ENCODE data around the gene DCLK1. TPM values are rescaled to one million over a fixed set of nuclear protein-coding genes. Genes with fewer than 3 reads are reported as not detected.

DCLK1 gene
- total RNA-seq, 1 experiment from 2014 or later, result 36.2 TPM

DNA sequence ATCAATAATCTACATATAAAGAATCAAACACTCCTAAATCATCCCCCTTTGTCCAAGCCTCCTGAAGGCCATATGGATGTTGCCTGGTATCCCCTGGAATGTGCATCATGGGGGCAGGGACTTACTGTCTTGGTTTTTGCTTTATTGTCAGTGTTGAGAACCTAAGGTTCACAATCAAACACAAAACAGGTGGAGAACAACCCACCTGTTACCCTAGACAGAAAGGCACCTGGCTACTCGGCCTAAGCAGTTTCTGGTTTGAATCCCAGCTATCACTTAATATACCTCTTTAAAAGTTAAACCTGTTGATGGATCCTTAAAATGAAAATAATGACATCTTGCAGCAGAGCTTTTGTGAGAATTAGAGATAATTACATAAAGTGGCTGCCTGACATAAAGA, 68.9 kb downstream of the DCLK1 start:
- no peak overlapping the region for H4K91ac ChIP-seq (ENCODE audit: insufficient read length, low read depth, low read length)
- H3K18ac ChIP-seq (ENCODE audit: insufficient read length, low read depth, low read length), result no peak overlapping the region
- no peak overlapping the region for H2AFZ ChIP-seq (ENCODE audit: low read length)
- no peak overlapping the region for H2AK5ac ChIP-seq (ENCODE audit: insufficient read length, low read length)
- no peak overlapping the region for H3K23ac ChIP-seq (ENCODE audit: insufficient read length, low read depth, low read length)
- H3K79me2 ChIP-seq (ENCODE audit: insufficient read depth, low read length), result no peaks in the 10 kb centered on the region
- H3K9me3 ChIP-seq (ENCODE audit: control insufficient read depth, low read depth, low read length), result no peaks in the 10 kb centered on the region
- H3K27me3 ChIP-seq (ENCODE audit: insufficient read depth, low read length), result no peaks in the 10 kb centered on the region
- no peak overlapping the region for H3K4me2 ChIP-seq (ENCODE audit: insufficient read depth, insufficient read length, low read length)
- H4K8ac ChIP-seq (replicated peaks; ENCODE audit: insufficient read length, low read depth, low read length), result no peak overlapping the region
- no peak overlapping the region for H3K4ac ChIP-seq (ENCODE audit: low read depth, low read length)
- H3K4me1 ChIP-seq (ENCODE audit: insufficient read depth, low read length), result no peaks in the 10 kb centered on the region
- no peak overlapping the region for H3K27ac ChIP-seq (ENCODE audit: insufficient read length, low read depth, low read length)
- no peaks in the 10 kb centered on the region for H3K79me1 ChIP-seq (ENCODE audit: insufficient read depth, low read depth, low read length, poor library complexity, severe bottlenecking)
- peaks cover 0 to 4% (median 3%) of the 10 kb centered on the region in 3 experiments; a peak in 3 of 7 replicates for H3K36me3 Mint-ChIP-seq (ENCODE audit: insufficient read depth in 1 of 3, low read depth in 3 of 3)
- no peak overlapping the region for H2BK120ac ChIP-seq (ENCODE audit: low read depth, low read length, poor library complexity, severe bottlenecking)
- WGBS (ENCODE audit: extremely low coverage, insufficient read length, low lambda C conversion rate), result no CpG with 5 or more reads among the region's 1 CpG
- H4K20me1 ChIP-seq (ENCODE audit: control insufficient read depth, insufficient read depth, insufficient read length), result no peaks in the 10 kb centered on the region
- H4K5ac ChIP-seq (ENCODE audit: insufficient read length, low read depth, low read length), result no peak overlapping the region
- H3K27ac Mint-ChIP-seq, result no peak overlapping the region
- no peaks in the 10 kb centered on the region for H3K27me3 Mint-ChIP-seq (ENCODE audit: low read depth)
- no peak overlapping the region for H3K14ac ChIP-seq (ENCODE audit: insufficient read depth, low read length)
- H3K9me3 Mint-ChIP-seq, result no peaks in the 10 kb centered on the region; a peak in 1 of 5 replicates
- H3K23me2 ChIP-seq (ENCODE audit: insufficient read length, low read depth, low read length, poor library complexity, severe bottlenecking), result no peaks in the 10 kb centered on the region
- no peak overlapping the region for H2BK15ac ChIP-seq (ENCODE audit: low read depth, low read length)
- H3K4me1 Mint-ChIP-seq, result no peaks in the 10 kb centered on the region
- no peak overlapping the region for H3T11ph ChIP-seq (ENCODE audit: low read length)
- H3K9ac ChIP-seq (ENCODE audit: extremely low read depth, insufficient read length, low read length), result no peak overlapping the region
- H3K56ac ChIP-seq (ENCODE audit: insufficient read length, low read depth, low read length), result no peak overlapping the region
- no peak overlapping the region for H2BK5ac ChIP-seq (ENCODE audit: insufficient read length, low read length)
- no peak overlapping the region for H3K4me3 Mint-ChIP-seq
- no peak overlapping the region for H2BK12ac ChIP-seq (ENCODE audit: insufficient read length, low read depth, low read length)
- no peak for DNase-seq
- TF ChIP-seq, protein P1, sequence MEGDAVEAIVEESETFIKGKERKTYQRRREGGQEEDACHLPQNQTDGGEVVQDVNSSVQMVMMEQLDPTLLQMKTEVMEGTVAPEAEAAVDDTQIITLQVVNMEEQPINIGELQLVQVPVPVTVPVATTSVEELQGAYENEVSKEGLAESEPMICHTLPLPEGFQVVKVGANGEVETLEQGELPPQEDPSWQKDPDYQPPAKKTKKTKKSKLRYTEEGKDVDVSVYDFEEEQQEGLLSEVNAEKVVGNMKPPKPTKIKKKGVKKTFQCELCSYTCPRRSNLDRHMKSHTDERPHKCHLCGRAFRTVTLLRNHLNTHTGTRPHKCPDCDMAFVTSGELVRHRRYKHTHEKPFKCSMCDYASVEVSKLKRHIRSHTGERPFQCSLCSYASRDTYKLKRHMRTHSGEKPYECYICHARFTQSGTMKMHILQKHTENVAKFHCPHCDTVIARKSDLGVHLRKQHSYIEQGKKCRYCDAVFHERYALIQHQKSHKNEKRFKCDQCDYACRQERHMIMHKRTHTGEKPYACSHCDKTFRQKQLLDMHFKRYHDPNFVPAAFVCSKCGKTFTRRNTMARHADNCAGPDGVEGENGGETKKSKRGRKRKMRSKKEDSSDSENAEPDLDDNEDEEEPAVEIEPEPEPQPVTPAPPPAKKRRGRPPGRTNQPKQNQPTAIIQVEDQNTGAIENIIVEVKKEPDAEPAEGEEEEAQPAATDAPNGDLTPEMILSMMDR (conservative IDR thresholded peaks at IDR 0.05), result no peak
- H2BK20ac ChIP-seq (ENCODE audit: low read depth, low read length, poor library complexity, severe bottlenecking), result no peak overlapping the region
